ENCODE results near the gene HABP4. TPM values are rescaled to one million over a fixed set of nuclear protein-coding genes. Genes with fewer than 3 reads are reported as not detected.
A peak's percentile ranks its signal among the peaks of the same experiment; 100 is the strongest.

HABP4 gene
- total and polyA plus RNA-seq, 4 donors: 1.1 to 4.0 (median 2.9) TPM

DNA sequence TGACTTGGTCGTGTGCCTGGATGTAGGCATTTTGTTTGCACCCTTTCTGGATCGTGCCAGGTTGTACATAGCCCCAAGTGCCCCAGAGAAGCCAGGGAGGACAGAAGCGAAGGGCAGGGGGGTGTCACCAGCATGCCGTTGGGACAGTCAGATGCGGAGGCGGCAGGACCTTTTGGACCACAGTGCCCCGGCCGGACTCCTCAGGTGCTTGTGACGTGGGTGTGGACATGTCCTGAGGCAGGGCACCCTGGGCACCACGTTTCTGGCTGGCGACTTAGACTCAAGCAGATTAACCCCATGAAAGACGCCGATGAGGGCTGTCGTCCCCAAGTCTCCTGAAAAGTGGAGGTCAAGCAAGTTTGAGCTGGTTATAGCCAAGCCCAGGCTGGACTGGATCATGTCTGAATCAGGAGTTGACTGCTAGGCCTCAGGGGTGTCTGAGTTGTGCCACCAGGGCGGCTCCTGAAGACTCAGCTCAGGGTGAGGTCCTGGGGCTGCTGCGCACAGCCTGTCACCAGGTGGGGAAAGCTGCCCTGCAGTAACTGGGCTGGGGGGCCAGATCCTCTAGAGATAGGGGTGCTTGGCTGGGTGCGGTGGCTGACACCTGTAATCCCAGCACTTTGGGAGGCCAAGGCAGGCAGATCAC is 42.0 kb downstream of the HABP4 start:
- 49% methylated on average over 17 of the region's 17 CpGs for WGBS
- DNase-seq (ENCODE audit: low spot score): no peak
- peak overlapping the region; percentile 97 for H3K27ac ChIP-seq (ENCODE audit: low read depth in 1 of 2, low read length in 2 of 2)
- peak overlapping the region; percentile 10 to 69 for H3K9ac ChIP-seq (ENCODE audit: low read depth in 1 of 2, low read length in 2 of 2)
- peaks cover 2 to 47% (median 24%) of the 10 kb centered on the region in 4 donors for H3K4me1 ChIP-seq (ENCODE audit: control insufficient read depth in 4 of 4, insufficient read depth in 4 of 4, low read length in 3 of 4)
- H3K9me3 ChIP-seq (ENCODE audit: control insufficient read depth in 4 of 4, low read length in 3 of 4): no peaks in the 10 kb centered on the region
- H3K36me3 ChIP-seq (ENCODE audit: control insufficient read depth in 4 of 4, insufficient read depth in 3 of 4, low read depth in 1 of 4, low read length in 3 of 4): peaks cover 0 to 4% (median 0%) of the 10 kb centered on the region in 4 donors
- peak; percentile 83 to 85 for TF ChIP-seq HNF4A (conservative IDR thresholded peaks at IDR 0.05)
- peak; percentile 80 to 90 for TF ChIP-seq EGR1 (IDR thresholded peaks at IDR 0.05; ENCODE audit: low read depth in 2 of 2)
- TF ChIP-seq FOXA2 (IDR thresholded peaks at IDR 0.05): peak; percentile 39
- TF ChIP-seq, protein P1, sequence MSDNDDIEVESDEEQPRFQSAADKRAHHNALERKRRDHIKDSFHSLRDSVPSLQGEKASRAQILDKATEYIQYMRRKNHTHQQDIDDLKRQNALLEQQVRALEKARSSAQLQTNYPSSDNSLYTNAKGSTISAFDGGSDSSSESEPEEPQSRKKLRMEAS (IDR thresholded peaks at IDR 0.05): peak; percentile 6
- TF ChIP-seq, protein P2, sequence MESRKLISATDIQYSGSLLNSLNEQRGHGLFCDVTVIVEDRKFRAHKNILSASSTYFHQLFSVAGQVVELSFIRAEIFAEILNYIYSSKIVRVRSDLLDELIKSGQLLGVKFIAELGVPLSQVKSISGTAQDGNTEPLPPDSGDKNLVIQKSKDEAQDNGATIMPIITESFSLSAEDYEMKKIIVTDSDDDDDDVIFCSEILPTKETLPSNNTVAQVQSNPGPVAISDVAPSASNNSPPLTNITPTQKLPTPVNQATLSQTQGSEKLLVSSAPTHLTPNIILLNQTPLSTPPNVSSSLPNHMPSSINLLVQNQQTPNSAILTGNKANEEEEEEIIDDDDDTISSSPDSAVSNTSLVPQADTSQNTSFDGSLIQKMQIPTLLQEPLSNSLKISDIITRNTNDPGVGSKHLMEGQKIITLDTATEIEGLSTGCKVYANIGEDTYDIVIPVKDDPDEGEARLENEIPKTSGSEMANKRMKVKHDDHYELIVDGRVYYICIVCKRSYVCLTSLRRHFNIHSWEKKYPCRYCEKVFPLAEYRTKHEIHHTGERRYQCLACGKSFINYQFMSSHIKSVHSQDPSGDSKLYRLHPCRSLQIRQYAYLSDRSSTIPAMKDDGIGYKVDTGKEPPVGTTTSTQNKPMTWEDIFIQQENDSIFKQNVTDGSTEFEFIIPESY (IDR thresholded peaks at IDR 0.05): no peak
- peak; percentile 38 to 63 for TF ChIP-seq RXRA (IDR thresholded peaks at IDR 0.05)
- no peak for TF ChIP-seq NR2F2 (IDR thresholded peaks at IDR 0.05)
- H3K27me3 ChIP-seq (ENCODE audit: control insufficient read depth in 4 of 4, insufficient read depth in 4 of 4, low read length in 3 of 4): no peaks in the 10 kb centered on the region
- H3K4me3 ChIP-seq (ENCODE audit: low read depth in 1 of 3, low read length in 3 of 3): peak overlapping the region in 1 of 3 donors; percentile 34

DNA sequence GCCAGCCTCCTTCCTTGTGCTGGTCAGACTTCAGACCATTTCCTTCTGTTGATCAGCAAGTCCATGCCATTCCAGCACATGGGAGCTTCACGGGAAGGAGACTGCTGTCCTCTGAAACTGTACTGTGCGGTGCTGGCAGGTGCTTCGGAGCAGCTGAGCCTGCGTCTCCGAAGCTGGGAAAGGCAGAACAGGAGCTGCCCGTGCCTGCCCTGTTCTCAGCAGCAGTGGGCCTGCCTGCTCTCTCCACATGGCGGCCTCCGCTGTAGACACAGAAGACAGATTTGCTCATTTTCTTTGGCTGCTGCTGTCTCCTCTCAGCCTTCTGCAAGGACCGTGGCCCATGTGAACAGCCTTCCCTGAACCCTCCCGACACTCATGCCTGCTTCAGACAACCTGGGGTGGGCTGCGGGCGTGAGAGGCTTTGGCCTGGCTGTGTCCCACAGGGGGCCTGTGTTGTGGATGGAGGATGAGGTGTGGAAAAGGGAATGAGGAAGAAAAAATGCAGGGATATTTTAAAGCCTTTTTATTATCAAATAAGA is 43.1 kb downstream of the HABP4 start:
- DNase-seq (ENCODE audit: low spot score): no peak
- Histone ChIP-seq H3K27ac (ENCODE audit: low read depth in 1 of 2, low read length in 2 of 2) (peak overlapping the region; percentile 97), H3K9me3 (ENCODE audit: control insufficient read depth in 4 of 4, low read length in 3 of 4) (no peaks in the 10 kb centered on the region), H3K4me3 (ENCODE audit: low read depth in 1 of 3, low read length in 3 of 3) (no peak overlapping the region), H3K27me3 (ENCODE audit: control insufficient read depth in 4 of 4, insufficient read depth in 4 of 4, low read length in 3 of 4) (no peaks in the 10 kb centered on the region), H3K9ac (ENCODE audit: low read depth in 1 of 2, low read length in 2 of 2) (no peak overlapping the region), H3K4me1 (ENCODE audit: control insufficient read depth in 4 of 4, insufficient read depth in 4 of 4, low read length in 3 of 4) (peaks cover 2 to 37% (median 20%) of the 10 kb centered on the region in 4 donors), H3K36me3 (ENCODE audit: control insufficient read depth in 4 of 4, insufficient read depth in 3 of 4, low read depth in 1 of 4, low read length in 3 of 4) (peaks cover 0 to 4% (median 0%) of the 10 kb centered on the region in 4 donors)
- TF ChIP-seq EGR1 (IDR thresholded peaks at IDR 0.05; ENCODE audit: low read depth in 2 of 2): no peak
- TF ChIP-seq RAD21 (IDR thresholded peaks at IDR 0.05): no peak
- TF ChIP-seq, protein P3, sequence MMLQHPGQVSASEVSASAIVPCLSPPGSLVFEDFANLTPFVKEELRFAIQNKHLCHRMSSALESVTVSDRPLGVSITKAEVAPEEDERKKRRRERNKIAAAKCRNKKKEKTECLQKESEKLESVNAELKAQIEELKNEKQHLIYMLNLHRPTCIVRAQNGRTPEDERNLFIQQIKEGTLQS (IDR thresholded peaks at IDR 0.05): no peak
- no peak for TF ChIP-seq FOXA2 (IDR thresholded peaks at IDR 0.05)
- TF ChIP-seq RXRA (IDR thresholded peaks at IDR 0.05): no peak
- TF ChIP-seq GABPA (IDR thresholded peaks at IDR 0.05 in 1 of 2, conservative IDR thresholded peaks at IDR 0.05 in 1 of 2): no peak
- TF ChIP-seq HNF4A (conservative IDR thresholded peaks at IDR 0.05): no peak
- no peak for TF ChIP-seq NR2F2 (IDR thresholded peaks at IDR 0.05)
- no peak for TF ChIP-seq YY1 (IDR thresholded peaks at IDR 0.05)
- TF ChIP-seq HNF4G (IDR thresholded peaks at IDR 0.05): no peak
- TF ChIP-seq, protein P4, sequence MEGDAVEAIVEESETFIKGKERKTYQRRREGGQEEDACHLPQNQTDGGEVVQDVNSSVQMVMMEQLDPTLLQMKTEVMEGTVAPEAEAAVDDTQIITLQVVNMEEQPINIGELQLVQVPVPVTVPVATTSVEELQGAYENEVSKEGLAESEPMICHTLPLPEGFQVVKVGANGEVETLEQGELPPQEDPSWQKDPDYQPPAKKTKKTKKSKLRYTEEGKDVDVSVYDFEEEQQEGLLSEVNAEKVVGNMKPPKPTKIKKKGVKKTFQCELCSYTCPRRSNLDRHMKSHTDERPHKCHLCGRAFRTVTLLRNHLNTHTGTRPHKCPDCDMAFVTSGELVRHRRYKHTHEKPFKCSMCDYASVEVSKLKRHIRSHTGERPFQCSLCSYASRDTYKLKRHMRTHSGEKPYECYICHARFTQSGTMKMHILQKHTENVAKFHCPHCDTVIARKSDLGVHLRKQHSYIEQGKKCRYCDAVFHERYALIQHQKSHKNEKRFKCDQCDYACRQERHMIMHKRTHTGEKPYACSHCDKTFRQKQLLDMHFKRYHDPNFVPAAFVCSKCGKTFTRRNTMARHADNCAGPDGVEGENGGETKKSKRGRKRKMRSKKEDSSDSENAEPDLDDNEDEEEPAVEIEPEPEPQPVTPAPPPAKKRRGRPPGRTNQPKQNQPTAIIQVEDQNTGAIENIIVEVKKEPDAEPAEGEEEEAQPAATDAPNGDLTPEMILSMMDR (IDR thresholded peaks at IDR 0.05; ENCODE audit: low read depth, low read length, missing input control): no peak
- TF ChIP-seq JUND (IDR thresholded peaks at IDR 0.05): no peak
- TF ChIP-seq, protein P2 (IDR thresholded peaks at IDR 0.05): no peak
- 92% methylated on average over 12 of the region's 12 CpGs for WGBS

Data from liver (tissue), 9 donors.